Measurements from ENCODE around the gene HOXC12. TPM values are rescaled to one million over a fixed set of nuclear protein-coding genes. Genes with fewer than 3 reads are reported as not detected.
A peak's percentile ranks its signal among the peaks of the same experiment; 100 is the strongest.

The HOXC12 gene
- total and polyA plus RNA-seq, 2 experiments from 2014 or later, result not detected

DNA sequence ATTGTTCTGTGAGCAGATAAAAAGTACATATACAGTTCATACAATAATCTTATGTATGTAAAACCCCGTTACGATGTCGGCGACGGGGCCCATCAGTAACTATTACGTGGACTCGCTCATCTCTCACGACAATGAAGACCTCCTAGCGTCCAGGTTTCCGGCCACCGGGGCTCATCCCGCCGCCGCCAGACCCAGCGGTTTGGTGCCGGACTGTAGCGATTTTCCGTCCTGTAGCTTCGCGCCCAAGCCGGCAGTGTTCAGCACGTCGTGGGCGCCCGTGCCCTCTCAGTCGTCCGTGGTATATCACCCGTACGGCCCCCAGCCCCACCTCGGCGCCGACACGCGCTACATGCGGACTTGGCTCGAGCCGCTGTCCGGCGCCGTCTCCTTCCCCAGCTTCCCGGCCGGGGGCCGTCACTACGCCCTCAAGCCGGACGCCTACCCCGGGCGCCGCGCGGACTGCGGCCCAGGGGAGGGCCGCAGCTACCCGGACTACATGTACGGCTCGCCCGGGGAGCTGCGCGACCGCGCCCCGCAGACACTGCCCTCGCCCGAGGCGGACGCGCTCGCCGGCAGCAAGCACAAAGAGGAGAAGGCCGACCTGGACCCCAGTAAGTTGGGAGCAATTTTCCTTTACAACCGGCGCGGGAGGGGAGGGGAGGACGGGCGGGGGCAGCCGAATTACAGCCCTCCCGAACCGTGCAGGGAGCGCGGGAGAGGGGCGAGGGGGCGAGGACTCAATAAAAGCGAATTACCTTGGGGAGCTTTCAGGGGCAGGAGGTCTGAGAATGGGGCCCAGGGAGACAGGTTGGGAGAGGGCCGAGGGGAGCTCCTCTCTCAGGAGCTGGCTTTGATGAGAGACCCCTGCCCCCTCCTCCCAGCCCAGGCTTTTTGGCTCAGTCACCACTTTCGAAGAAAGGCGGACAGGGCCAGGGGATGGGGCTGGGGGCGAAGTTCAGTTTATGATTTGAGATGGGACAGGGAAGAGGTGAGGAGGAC, 45.7 kb downstream of the HOXC12 start, which contains the start of gene HOXC9:
Gene HOXC9, plus strand, starts transcription at position 46 of the 999 bp plus-strand sequence. Its CDS starts 28 bp downstream, at position 74.
- H3K27me3 ChIP-seq, result peaks cover 100% of the 10 kb centered on the region
- no peaks in the 10 kb centered on the region for H3K9me3 ChIP-seq (ENCODE audit: low read depth)
- H3K4me1 ChIP-seq (ENCODE audit: low read depth), result no peaks in the 10 kb centered on the region
- peak within 1 kb of the TSS; percentile 12 for H3K4me3 ChIP-seq
- no peaks in the 10 kb centered on the region for H3K36me3 ChIP-seq
- TF ChIP-seq, protein P1, sequence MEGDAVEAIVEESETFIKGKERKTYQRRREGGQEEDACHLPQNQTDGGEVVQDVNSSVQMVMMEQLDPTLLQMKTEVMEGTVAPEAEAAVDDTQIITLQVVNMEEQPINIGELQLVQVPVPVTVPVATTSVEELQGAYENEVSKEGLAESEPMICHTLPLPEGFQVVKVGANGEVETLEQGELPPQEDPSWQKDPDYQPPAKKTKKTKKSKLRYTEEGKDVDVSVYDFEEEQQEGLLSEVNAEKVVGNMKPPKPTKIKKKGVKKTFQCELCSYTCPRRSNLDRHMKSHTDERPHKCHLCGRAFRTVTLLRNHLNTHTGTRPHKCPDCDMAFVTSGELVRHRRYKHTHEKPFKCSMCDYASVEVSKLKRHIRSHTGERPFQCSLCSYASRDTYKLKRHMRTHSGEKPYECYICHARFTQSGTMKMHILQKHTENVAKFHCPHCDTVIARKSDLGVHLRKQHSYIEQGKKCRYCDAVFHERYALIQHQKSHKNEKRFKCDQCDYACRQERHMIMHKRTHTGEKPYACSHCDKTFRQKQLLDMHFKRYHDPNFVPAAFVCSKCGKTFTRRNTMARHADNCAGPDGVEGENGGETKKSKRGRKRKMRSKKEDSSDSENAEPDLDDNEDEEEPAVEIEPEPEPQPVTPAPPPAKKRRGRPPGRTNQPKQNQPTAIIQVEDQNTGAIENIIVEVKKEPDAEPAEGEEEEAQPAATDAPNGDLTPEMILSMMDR (IDR thresholded peaks at IDR 0.05; ENCODE audit: low read depth, low read length), result no peak
- peak in 1 of 2 donors; percentile 39 for DNase-seq (ENCODE audit: low read depth in 1 of 2, low spot score in 1 of 2)
- H3K27ac ChIP-seq, result no peak within 1 kb of the TSS

DNA sequence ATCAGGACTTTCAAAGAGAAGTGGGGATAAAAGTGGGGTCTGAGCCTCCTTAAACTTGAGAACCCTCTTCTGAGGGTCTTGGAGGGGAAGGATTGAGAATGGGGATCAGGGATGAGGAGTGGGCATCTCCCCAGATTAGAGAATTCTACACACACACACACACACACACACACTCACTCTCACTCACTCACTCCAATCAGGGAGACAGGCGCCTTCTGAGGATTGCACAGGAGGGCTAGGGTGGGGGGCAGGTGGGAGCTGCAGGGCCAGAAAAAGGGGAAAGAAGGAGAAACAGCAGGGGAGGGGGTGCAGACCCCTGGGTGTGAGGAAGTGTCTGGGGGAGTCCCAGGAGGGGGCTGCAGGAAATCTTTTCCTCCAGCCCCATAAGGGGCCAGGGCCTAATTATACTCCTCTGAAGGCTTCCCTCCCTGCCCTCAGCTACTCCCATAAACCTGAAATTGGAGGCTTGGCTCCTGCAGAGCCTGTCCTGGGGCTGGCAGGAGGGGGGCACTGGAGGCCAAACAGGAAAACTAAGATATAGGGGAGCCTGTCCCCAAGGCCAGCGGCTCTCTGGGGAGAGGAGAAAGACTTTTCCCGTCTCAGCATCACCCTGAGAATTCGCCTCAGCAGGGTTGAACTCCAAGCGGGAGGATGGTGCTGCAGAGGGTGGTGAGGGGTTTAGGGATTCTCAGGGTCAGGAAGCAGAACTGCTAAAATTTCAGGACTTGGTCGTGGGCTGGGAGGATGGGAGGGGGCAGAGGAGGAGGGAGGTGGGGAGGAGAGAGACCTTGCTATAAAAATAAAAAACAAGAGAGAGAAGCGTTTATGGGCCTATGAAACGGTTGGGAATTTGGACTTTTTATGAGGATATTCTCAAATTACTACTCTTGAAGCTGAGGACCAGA, 46.8 kb downstream of the HOXC12 start:
- Histone ChIP-seq H3K9me3 (ENCODE audit: low read depth) (no peaks in the 10 kb centered on the region), H3K4me3 (no peak overlapping the region), H3K4me1 (ENCODE audit: low read depth) (no peaks in the 10 kb centered on the region), H3K27ac (no peak overlapping the region), H3K27me3 (peaks cover 100% of the 10 kb centered on the region), H3K36me3 (no peaks in the 10 kb centered on the region)
- TF ChIP-seq, protein P1 (IDR thresholded peaks at IDR 0.05; ENCODE audit: low read depth, low read length), result no peak
- no peak for DNase-seq (ENCODE audit: low read depth in 1 of 2, low spot score in 1 of 2)

DNA sequence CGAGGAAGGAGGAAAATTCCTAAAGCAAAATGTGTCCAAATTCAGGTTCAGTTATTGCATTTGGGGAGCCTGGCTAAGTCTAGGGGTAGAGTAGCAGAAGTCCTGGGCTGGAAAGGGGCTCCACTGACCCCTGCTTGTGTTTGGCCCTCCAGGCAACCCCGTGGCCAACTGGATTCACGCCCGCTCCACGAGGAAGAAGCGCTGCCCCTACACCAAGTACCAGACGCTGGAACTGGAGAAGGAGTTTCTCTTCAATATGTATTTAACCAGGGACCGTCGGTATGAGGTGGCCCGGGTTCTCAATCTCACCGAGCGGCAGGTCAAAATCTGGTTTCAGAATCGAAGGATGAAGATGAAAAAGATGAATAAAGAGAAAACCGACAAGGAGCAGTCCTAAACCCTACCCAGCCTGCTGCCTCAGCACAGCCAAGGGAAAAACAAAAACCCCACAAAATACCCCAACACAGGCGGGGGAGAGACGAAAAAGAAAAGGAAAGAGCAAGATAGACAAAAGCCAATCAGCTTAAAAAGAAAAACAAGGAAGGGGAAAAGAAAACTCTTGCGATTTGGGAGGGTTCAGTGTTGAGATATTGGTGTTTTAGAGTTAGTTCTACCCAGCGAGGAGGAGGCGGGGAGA, 47.7 kb downstream of the HOXC12 start:
- peaks cover 100% of the 10 kb centered on the region for H3K27me3 ChIP-seq

DNA sequence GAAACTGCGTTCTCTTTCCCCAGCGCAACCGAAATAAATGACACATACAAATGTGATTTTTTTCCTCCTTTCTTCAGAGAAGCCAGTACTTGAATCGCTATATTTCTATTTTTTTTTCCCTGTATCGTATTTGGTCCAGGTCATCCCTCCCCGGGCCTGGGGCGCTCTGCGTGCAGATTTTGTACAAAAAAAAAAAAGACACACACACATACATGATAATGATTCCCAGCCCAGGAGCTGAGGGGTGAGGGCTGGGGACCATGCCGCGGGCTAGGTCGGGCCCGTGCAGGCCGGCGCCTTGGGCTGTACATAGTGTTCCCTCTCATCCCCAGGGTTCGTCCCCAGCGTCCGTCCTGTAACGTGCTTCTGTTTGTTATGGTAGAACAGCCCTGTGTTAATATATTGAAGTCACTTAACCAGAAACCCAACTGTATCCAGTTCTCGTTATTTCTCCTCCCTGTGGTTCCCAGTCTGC, 48.2 kb downstream of the HOXC12 start:
- Histone ChIP-seq H3K27me3 (peaks cover 100% of the 10 kb centered on the region), H3K9me3 (ENCODE audit: low read depth) (no peaks in the 10 kb centered on the region), H3K27ac (no peak overlapping the region), H3K4me3 (no peak overlapping the region), H3K36me3 (no peaks in the 10 kb centered on the region), H3K4me1 (ENCODE audit: low read depth) (no peaks in the 10 kb centered on the region)
- DNase-seq (ENCODE audit: low read depth in 1 of 2, low spot score in 1 of 2), result no peak
- TF ChIP-seq, protein P1 (IDR thresholded peaks at IDR 0.05; ENCODE audit: low read depth, low read length), result no peak

More for the DNA sequence above, 47.7 kb downstream of the HOXC12 start:
- Histone ChIP-seq H3K27ac (no peak overlapping the region), H3K36me3 (no peaks in the 10 kb centered on the region), H3K4me1 (ENCODE audit: low read depth) (no peaks in the 10 kb centered on the region), H3K4me3 (no peak overlapping the region), H3K9me3 (ENCODE audit: low read depth) (no peaks in the 10 kb centered on the region)
- TF ChIP-seq, protein P1 (IDR thresholded peaks at IDR 0.05; ENCODE audit: low read depth, low read length), result no peak
- DNase-seq (ENCODE audit: low read depth in 1 of 2, low spot score in 1 of 2), result no peak

DNA sequence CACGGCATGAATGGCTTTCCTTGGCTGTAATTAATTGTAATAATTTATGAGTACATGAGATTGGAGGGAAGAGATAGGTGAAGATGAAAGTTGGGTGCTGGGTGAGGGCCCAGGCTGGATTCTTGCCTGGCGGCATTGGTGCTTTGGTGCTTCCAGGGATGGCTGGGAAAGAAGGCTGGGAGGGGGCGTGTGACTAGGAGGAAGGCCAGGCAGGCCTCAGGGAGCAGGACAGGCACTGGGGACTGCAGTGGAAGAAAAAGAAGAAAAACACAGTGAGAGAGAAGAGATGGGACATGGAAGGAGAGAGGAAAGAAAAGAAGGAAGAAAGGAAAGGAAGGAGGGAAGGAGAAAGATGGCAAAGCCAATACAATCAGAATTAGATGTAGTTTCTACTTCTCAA, 48.9 kb downstream of the HOXC12 start:
- Histone ChIP-seq H3K27me3 (peaks cover 100% of the 10 kb centered on the region), H3K4me1 (ENCODE audit: low read depth) (no peaks in the 10 kb centered on the region), H3K36me3 (no peaks in the 10 kb centered on the region), H3K4me3 (no peak overlapping the region), H3K27ac (no peak overlapping the region), H3K9me3 (ENCODE audit: low read depth) (no peaks in the 10 kb centered on the region)
- TF ChIP-seq, protein P1 (IDR thresholded peaks at IDR 0.05; ENCODE audit: low read depth, low read length), result no peak
- DNase-seq (ENCODE audit: low read depth in 1 of 2, low spot score in 1 of 2), result no peak

Measured in cardiac muscle cell (in vitro differentiated cells and primary cell).